ENCODE results near the gene EHMT1.

Gene EHMT1

GRCh38 chr9:137765536-137765935 lies 146.7 kb downstream of the EHMT1 start:
- no peak for DNase-seq (ENCODE audit: low read depth in 1 of 2, low spot score in 1 of 2)
- Histone ChIP-seq H3K27ac (replicated peaks) (no peak overlapping the region), H3K27me3 (ENCODE audit: insufficient read depth, poor library complexity, severe bottlenecking) (no peaks in the 10 kb centered on the region), H3K4me3 (replicated peaks; ENCODE audit: insufficient read depth, low read length) (no peak overlapping the region)
- TF ChIP-seq GABPA (IDR thresholded peaks at IDR 0.05; ENCODE audit: low read depth), result no peak
- TF ChIP-seq POLR2AphosphoS5 (IDR thresholded peaks at IDR 0.05; ENCODE audit: low read depth), result no peak
- no peak for TF ChIP-seq CTCF (IDR thresholded peaks at IDR 0.05; ENCODE audit: insufficient read depth, low read length)
- no peak for TF ChIP-seq SPI1 (IDR thresholded peaks at IDR 0.05; ENCODE audit: borderline replicate concordance, low read depth)
- no peak for TF ChIP-seq REST (IDR thresholded peaks at IDR 0.05; ENCODE audit: insufficient replicate concordance, low read depth)

- Histone ChIP-seq H3K4me3 (replicated peaks; ENCODE audit: insufficient read depth, low read length) (no peak overlapping the region), H3K27ac (replicated peaks) (no peak overlapping the region), H3K27me3 (ENCODE audit: insufficient read depth, poor library complexity, severe bottlenecking) (no peaks in the 10 kb centered on the region)
- peak in 1 of 2 experiments; percentile 17 for DNase-seq (ENCODE audit: low read depth in 1 of 2, low spot score in 1 of 2)
- TF ChIP-seq POLR2AphosphoS5 (IDR thresholded peaks at IDR 0.05; ENCODE audit: low read depth), result no peak
- no peak for TF ChIP-seq GABPA (IDR thresholded peaks at IDR 0.05; ENCODE audit: low read depth)
- no peak for TF ChIP-seq SPI1 (IDR thresholded peaks at IDR 0.05; ENCODE audit: borderline replicate concordance, low read depth)
- no peak for TF ChIP-seq CTCF (IDR thresholded peaks at IDR 0.05; ENCODE audit: insufficient read depth, low read length)
- no peak for TF ChIP-seq REST (IDR thresholded peaks at IDR 0.05; ENCODE audit: insufficient replicate concordance, low read depth)
These were observed 152.8 kb downstream of the EHMT1 start for GRCh38 chr9:137771580-137771979.

GRCh38 chr9:137772281-137772873 lies 153.6 kb downstream of the EHMT1 start:
- TF ChIP-seq REST (IDR thresholded peaks at IDR 0.05; ENCODE audit: insufficient replicate concordance, low read depth), result no peak
- TF ChIP-seq GABPA (IDR thresholded peaks at IDR 0.05; ENCODE audit: low read depth), result no peak
- TF ChIP-seq POLR2AphosphoS5 (IDR thresholded peaks at IDR 0.05; ENCODE audit: low read depth), result no peak
- no peak for TF ChIP-seq CTCF (IDR thresholded peaks at IDR 0.05; ENCODE audit: insufficient read depth, low read length)
- TF ChIP-seq SPI1 (IDR thresholded peaks at IDR 0.05; ENCODE audit: borderline replicate concordance, low read depth), result no peak
- Histone ChIP-seq H3K27me3 (ENCODE audit: insufficient read depth, poor library complexity, severe bottlenecking) (no peaks in the 10 kb centered on the region), H3K27ac (replicated peaks) (no peak overlapping the region), H3K4me3 (replicated peaks; ENCODE audit: insufficient read depth, low read length) (no peak overlapping the region)
- DNase-seq (ENCODE audit: low read depth in 1 of 2, low spot score in 1 of 2), result no peak
